Right lobe of liver (tissue), 4 donors: ENCODE data around the gene MYBPC3.

Source experiments
- CTCF ChIP-seq, 4 donors: fragments of 200-600 bp in 3 of 4; fragments of 450-650 bp in 1 of 4; IDR thresholded peaks; one replicate each; pipeline versions ENCODE4 v1.5.1 to v1.8.0; 2016 to 2022; ENCODE audit warnings: antibody characterized with exemption in 4 of 4, mild to moderate bottlenecking in 2 of 4
- POLR2A ChIP-seq: fragments of 450-650 bp; IDR thresholded peaks from one replicate; pipeline ENCODE4 v1.6.1; 2017; ENCODE audit warnings: antibody characterized with exemption, mild to moderate bottlenecking
- donor health status: DM: no; HTN: no; CAD: no.
- donor health status: DM: no; HTN: no; CAD: no.
- donor health status: DM: no; HTN: yes; CAD: no.

GRCh38 chr11:47396049-47396320 lies 43.5 kb upstream of the MYBPC3 start:
- TF ChIP-seq CTCF (IDR thresholded peaks at IDR 0.05) (no peak), POLR2A (no peak)
